Measurements from ENCODE around the gene PHB1. TPM values are rescaled to one million over a fixed set of nuclear protein-coding genes. Genes with fewer than 3 reads are reported as not detected.

Gene PHB1
- total RNA-seq, 1 donor from 2014 or later = 127 TPM

DNA sequence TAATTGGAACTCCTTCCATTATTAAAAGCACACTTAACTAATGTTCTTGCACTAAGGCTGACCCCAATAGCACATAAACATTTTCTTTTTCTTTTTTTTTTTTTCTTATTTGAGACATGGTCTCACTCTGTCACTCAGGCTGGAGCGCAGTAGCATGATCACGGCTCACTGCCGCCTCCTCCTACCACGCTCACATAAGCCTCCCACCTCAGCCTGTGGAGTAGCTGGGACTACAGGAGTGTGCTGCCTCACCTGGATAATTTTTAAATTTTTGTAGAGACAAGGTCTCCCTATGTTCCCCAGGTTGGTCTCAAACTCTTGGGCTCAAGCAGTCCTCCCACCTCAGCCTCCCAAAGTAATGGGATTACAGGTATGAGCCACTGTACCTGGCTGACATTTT, 51.4 kb downstream of the PHB1 start:
- no peak overlapping the region for H3K4me3 ChIP-seq
- ATAC-seq = no peak
- TF ChIP-seq, protein P1, sequence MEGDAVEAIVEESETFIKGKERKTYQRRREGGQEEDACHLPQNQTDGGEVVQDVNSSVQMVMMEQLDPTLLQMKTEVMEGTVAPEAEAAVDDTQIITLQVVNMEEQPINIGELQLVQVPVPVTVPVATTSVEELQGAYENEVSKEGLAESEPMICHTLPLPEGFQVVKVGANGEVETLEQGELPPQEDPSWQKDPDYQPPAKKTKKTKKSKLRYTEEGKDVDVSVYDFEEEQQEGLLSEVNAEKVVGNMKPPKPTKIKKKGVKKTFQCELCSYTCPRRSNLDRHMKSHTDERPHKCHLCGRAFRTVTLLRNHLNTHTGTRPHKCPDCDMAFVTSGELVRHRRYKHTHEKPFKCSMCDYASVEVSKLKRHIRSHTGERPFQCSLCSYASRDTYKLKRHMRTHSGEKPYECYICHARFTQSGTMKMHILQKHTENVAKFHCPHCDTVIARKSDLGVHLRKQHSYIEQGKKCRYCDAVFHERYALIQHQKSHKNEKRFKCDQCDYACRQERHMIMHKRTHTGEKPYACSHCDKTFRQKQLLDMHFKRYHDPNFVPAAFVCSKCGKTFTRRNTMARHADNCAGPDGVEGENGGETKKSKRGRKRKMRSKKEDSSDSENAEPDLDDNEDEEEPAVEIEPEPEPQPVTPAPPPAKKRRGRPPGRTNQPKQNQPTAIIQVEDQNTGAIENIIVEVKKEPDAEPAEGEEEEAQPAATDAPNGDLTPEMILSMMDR (IDR thresholded peaks at IDR 0.05) = no peak
- no peaks in the 10 kb centered on the region for H3K36me3 ChIP-seq
- no peaks in the 10 kb centered on the region for H3K9me3 ChIP-seq
- H3K27ac ChIP-seq = peak overlapping the region; percentile 58
- no peaks in the 10 kb centered on the region for H3K27me3 ChIP-seq
- intact Hi-C loops (cut with DNase I) = no loop called here
- no peak for DNase-seq
- H3K4me1 ChIP-seq = peaks cover 31% of the 10 kb centered on the region

DNA sequence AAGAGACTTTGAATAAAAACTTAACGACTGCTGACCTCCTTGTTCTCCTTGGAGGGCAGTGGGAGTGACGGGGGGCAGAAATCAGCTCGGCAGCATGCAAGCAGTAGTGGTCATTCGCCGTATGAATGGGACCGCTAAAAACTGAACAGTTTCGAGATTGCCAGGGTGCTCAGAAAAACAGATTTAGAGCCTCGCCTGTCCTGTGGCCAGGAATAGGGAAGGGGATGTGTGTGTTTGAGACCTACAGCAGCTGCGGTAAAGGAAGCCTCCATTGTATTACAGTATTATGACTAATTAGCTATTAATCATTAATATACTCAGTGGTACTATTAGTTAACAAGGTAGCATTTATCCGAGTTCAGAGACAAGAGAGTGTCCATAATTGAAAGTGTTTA, 52.0 kb downstream of the PHB1 start:
- DNase-seq (no peak), ATAC-seq (no peak)
- Histone ChIP-seq H3K36me3 (no peaks in the 10 kb centered on the region), H3K4me3 (peak overlapping the region; percentile 97), H3K27ac (peak overlapping the region; percentile 58), H3K9me3 (no peaks in the 10 kb centered on the region), H3K4me1 (peaks cover 36% of the 10 kb centered on the region), H3K27me3 (no peaks in the 10 kb centered on the region)
- TF ChIP-seq, protein P1 (IDR thresholded peaks at IDR 0.05) = no peak
- intact Hi-C loops (cut with DNase I) = no loop called here

DNA sequence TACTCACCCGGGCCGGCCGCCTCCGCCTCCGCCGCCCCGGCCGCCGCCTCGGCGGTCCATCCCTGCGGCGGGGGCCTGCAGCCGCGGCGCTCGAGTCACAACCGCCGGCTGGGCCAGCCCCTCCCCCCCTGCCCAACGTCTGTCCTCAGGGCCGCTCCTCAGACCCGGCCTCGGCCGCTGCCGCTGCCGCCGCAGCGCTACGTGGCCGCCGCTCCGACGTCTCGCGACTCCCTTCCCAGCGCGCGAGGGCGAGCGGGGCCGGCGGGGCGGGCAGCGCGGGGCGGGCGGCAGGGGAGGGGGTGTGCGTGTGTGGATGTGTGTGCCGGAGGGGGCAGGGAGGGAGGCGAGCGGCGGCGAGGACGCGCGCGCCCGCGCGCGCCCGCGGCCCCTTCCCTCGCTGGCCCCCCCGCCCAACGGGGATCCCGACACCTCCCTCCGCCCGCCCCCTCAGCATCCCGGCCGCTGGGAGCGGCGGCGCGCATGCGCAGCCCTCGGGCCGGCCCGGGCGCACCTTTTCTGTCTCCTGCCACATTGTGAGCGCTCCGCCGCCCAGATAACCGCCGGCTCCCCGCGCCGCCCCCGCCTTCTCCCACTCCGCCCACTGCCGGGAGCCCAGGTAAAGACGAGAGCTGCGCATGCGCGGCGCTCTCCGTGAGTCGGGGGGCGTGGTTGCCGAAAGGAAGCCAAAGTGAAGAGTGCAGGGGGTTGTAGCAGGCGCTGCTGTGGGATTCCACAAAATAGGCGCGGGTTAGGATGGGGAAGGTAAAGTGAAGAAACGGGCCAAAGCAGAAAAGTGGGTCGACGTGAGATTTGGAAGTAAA, 52.6 kb downstream of the PHB1 start, which contains the start of gene ZNF652:
ZNF652 (minus strand) TSS at position 349 of the 821 bp plus-strand sequence. CDS start 44,525 bp downstream, outside the sequence.
- intact Hi-C loops (cut with DNase I) = no loop called here
- peak; percentile 98 for DNase-seq
- Histone ChIP-seq H3K36me3 (no peaks in the 10 kb centered on the region), H3K9me3 (no peaks in the 10 kb centered on the region), H3K27ac (peak within 1 kb of the TSS; percentile 93), H3K4me1 (peaks cover 40% of the 10 kb centered on the region), H3K4me3 (peak within 1 kb of the TSS; percentile 97), H3K27me3 (no peaks in the 10 kb centered on the region)
- peak; percentile 97 for ATAC-seq
- TF ChIP-seq, protein P1 (IDR thresholded peaks at IDR 0.05) = no peak

DNA sequence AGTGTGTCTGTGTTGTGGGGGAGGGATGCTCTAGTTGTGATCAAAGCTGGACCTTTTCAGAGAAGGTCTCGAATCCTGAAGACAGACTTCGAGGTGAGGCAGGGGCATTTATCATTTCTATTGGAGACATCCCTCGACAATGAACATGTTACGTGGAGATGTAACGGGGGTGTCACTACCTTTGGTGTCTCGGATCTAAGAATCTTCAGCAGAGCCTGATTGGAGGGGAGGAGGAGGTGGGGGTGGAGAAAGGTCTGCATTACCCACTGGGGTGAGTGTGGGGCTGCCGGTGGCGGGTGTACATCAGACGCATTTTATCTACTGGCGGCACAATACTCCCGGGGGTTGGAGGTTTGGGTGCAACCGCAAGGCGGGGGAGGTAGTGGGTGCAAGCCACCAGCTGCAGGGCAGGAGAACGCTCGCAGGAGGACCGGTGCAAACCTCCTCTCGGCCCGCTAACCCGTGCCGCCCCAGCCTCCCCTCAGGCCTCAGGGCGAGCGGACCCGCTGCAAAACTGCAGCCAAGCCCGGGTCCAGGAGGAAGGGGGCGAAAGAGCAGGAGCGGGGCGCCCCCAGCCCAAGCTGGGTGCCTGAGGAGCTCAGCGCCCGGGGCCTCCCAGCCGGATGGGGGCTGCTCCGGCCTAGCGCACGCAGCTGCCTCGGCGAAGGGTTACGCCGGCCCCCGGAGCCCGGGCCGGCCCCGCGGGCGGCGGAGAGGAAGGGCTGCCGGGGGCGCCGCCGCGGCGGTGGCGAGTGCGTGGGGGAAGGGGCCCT, 53.4 kb downstream of the PHB1 start:
- H3K9me3 ChIP-seq = no peaks in the 10 kb centered on the region
- no peaks in the 10 kb centered on the region for H3K27me3 ChIP-seq
- peak overlapping the region; percentile 97 for H3K4me3 ChIP-seq
- ATAC-seq (peak; percentile 39), DNase-seq (peak; percentile 77)
- TF ChIP-seq, protein P1 (IDR thresholded peaks at IDR 0.05) = no peak
- peaks cover 40% of the 10 kb centered on the region for H3K4me1 ChIP-seq
- H3K27ac ChIP-seq = peak overlapping the region; percentile 93
- intact Hi-C loops (cut with DNase I) = no loop called here
- no peaks in the 10 kb centered on the region for H3K36me3 ChIP-seq

DNA sequence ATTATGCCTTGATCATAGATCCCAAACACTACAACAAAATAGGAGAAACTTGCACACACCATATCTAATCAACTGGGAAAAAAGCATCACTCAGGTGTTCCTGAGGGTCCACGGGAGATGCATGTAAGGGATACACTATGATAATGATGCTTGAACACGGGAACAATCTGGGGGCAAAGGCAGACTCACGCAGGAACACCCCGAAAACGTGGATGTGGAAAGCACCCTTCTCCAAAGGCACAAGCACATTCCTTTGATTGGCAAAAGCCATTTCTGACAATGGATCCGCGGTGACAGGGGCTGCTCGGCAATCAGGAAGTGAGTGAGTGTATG, 53.9 kb downstream of the PHB1 start:
- H3K36me3 ChIP-seq = no peaks in the 10 kb centered on the region
- H3K4me1 ChIP-seq = peaks cover 40% of the 10 kb centered on the region
- intact Hi-C loops (cut with DNase I) = no loop called here
- H3K27ac ChIP-seq = peak overlapping the region; percentile 14
- TF ChIP-seq, protein P1 (IDR thresholded peaks at IDR 0.05) = no peak
- DNase-seq (no peak), ATAC-seq (no peak)
- no peaks in the 10 kb centered on the region for H3K27me3 ChIP-seq
- H3K4me3 ChIP-seq = peak overlapping the region; percentile 97
- H3K9me3 ChIP-seq = no peaks in the 10 kb centered on the region
